Brain microvascular endothelial cell (primary cell): Measurements from ENCODE around the gene PROB1.

ENCODE experiments used
- DNase-seq: peaks from one replicate; pipeline ENCODE4 v3.0.0-alpha.2; 2020
- H3K27ac ChIP-seq: fragments of 250-450 bp; sonication (Bioruptor Pico); 2 replicates; pipeline ENCODE4 v1.5.1; 2020; ENCODE audit warnings: mild to moderate bottlenecking, moderate library complexity
- H3K27me3 ChIP-seq: fragments of 250-450 bp; sonication (Bioruptor Pico); replicated peaks from 2 replicates; pipeline ENCODE4 v1.5.1; 2020; ENCODE audit warnings: mild to moderate bottlenecking
- H3K36me3 ChIP-seq: fragments of 250-450 bp; sonication (Bioruptor Pico); replicated peaks from 2 replicates; pipeline ENCODE4 v1.5.1; 2020; ENCODE audit warnings: mild to moderate bottlenecking
- H3K4me3 ChIP-seq: 2 replicates; pipeline ENCODE4 v1.5.1; 2011; ENCODE audit warnings: low read depth, mild to moderate bottlenecking, control low read depth, low read length, moderate library complexity
- in situ Hi-C: cut with HindIII; loops from 2 replicates; pipeline ENCODE4 v1.10.0; 2017; ENCODE audit warnings: low sequenced_read_pairs, low pct_ligation_motif_present
- TF ChIP-seq, protein P1 (sequence below): IDR thresholded peaks from 2 replicates; pipeline ENCODE4 v1.5.1; 2011; ENCODE audit warnings: low read depth, mild to moderate bottlenecking, moderate library complexity, low read length, control low read depth, inconsistent platforms; ENCODE audit errors: missing control alignments

Gene PROB1

DNA sequence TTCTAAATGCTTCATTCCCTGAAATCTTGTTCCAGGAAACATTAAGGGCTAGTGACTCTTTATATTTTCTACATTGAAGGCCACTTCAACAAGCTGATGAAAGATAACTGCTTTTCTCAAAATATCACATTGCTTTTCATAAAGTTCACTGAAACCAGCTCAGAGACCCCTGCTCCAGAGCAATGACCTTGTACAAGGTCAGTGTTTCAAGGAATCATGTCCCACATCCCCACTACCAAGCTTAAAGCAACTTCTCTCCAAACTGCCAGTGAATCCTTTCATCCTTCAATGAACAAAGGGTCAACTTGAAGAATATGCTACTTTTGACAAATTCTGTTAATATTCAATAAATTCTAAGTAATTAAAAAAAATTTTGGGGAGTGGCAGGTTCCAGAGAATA lies 21.0 kb upstream of the PROB1 start:
- no peak for DNase-seq
- Histone ChIP-seq H3K27me3 (no peaks in the 10 kb centered on the region), H3K27ac (no peak overlapping the region), H3K4me3 (no peak overlapping the region), H3K36me3 (peaks cover 16% of the 10 kb centered on the region)
- TF ChIP-seq, protein P1, sequence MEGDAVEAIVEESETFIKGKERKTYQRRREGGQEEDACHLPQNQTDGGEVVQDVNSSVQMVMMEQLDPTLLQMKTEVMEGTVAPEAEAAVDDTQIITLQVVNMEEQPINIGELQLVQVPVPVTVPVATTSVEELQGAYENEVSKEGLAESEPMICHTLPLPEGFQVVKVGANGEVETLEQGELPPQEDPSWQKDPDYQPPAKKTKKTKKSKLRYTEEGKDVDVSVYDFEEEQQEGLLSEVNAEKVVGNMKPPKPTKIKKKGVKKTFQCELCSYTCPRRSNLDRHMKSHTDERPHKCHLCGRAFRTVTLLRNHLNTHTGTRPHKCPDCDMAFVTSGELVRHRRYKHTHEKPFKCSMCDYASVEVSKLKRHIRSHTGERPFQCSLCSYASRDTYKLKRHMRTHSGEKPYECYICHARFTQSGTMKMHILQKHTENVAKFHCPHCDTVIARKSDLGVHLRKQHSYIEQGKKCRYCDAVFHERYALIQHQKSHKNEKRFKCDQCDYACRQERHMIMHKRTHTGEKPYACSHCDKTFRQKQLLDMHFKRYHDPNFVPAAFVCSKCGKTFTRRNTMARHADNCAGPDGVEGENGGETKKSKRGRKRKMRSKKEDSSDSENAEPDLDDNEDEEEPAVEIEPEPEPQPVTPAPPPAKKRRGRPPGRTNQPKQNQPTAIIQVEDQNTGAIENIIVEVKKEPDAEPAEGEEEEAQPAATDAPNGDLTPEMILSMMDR = no peak
- in situ Hi-C loops = loop anchor here (10.0 to 25.0 kb wide), 2 partner anchors 99 to 346 kb away; no protein-coding TSS in a partner anchor

DNA sequence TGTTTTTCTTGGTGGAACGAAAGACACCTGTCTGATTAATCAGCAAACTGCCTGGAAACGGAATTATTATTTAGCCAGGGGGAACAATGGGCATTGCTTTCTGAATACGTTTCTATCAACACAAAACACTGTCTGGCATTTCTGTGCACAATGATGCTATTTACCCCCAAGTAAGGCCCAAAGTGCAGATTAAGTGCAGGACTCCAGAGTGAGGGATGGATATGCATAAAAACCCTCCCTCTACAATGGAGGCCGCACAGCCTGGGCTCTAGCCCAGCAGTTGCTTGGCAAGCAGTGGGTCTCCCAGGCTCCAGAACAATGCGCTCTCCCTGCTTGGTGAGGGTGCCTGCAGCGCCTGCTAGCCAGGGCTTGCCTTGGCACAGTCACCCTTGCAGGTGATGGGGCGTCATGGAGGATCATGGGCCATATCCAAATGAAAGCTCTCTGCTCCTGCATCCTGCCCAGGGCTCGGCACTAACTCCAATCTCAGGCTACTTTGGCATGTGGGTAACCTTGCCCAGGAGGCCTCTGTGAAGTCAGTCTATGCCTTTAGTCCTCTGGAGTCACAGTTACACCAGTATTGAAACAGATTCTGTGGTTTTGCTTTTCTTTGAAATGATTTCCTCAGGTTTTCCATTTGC lies 20.4 kb upstream of the PROB1 start:
- in situ Hi-C loops = loop anchor here (10.0 to 25.0 kb wide), 2 partner anchors 99 to 347 kb away; no protein-coding TSS in a partner anchor
- no peak overlapping the region for H3K27ac ChIP-seq
- peaks cover 16% of the 10 kb centered on the region for H3K36me3 ChIP-seq
- TF ChIP-seq, protein P1 = no peak
- no peaks in the 10 kb centered on the region for H3K27me3 ChIP-seq
- no peak overlapping the region for H3K4me3 ChIP-seq
- DNase-seq = no peak

DNA sequence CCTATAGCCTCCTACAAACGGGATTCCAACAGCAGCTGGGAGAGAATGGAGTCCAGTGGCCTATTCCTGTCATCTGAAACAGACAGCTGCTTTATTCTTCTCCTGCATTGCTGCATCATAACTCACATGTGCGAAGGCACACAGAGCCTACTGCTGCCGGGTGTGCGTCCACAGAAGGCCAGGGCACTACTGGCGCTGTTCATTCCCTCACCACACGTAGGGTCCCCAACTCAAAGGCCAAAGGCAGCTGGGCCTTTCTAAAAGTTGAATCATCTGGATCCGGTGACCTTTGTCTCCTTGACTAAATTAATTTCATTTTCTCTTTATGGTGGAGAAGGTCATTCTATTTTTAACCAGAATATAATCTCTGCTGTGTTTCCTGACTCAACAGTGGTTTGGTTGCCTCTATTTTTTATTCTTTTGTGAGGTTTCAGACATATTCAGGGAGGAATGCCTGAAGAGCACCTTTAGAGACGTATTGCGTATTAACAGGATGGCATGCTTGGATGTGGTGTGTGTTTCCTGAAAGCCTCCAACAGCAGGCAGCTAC lies 19.8 kb upstream of the PROB1 start:
- DNase-seq = no peak
- Histone ChIP-seq H3K4me3 (no peak overlapping the region), H3K27me3 (no peaks in the 10 kb centered on the region), H3K27ac (no peak overlapping the region), H3K36me3 (peaks cover 10% of the 10 kb centered on the region)
- TF ChIP-seq, protein P1 = no peak
- in situ Hi-C loops = loop anchor here (10.0 to 25.0 kb wide), 2 partner anchors 100 to 348 kb away; no protein-coding TSS in a partner anchor

DNA sequence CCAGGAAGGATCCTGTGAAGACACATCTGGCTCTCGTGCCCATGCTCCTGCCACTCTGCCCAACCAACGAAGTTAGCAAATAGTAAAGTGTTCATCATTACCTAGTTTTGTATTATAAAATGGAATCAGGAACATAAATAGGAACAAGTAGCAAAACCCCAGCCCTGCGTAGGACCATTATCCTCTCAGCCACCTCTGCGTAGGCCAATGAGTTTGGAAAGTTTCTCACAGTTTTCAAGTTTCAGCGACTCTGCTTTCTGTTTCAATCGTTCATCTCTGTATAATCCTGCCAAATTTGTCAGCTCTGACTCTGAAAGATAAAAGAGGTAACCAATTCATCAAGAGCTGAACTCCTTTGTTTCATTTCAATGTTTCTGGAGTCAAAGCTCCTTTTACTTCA lies 19.1 kb upstream of the PROB1 start:
- peaks cover 5% of the 10 kb centered on the region for H3K36me3 ChIP-seq
- in situ Hi-C loops = loop anchor here (10.0 to 25.0 kb wide), 2 partner anchors 101 to 348 kb away; no protein-coding TSS in a partner anchor
- no peak overlapping the region for H3K27ac ChIP-seq
- TF ChIP-seq, protein P1 = no peak
- no peaks in the 10 kb centered on the region for H3K27me3 ChIP-seq
- H3K4me3 ChIP-seq = no peak overlapping the region
- DNase-seq = no peak

DNA sequence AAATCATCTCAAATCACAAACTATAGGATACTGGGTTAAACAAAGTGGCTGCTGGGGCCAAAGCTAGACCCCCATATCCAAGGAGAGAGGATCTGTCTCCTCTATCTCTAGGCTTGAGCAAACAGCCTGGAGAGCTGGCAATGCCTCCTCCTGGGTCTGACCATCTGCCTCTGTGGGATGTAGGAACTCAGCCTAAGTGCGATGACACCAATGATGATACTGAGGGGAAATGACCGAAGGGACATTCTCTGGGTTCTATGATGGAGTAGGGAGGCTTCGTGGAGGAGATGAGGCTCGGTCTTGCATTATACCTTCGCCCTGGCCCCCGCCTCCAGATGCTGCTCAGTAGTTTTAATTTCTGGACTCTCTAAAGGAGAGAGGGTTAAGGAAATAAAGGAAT lies 18.2 kb upstream of the PROB1 start:
- Histone ChIP-seq H3K36me3 (no peaks in the 10 kb centered on the region), H3K27me3 (no peaks in the 10 kb centered on the region), H3K4me3 (no peak overlapping the region), H3K27ac (no peak overlapping the region)
- no peak for DNase-seq
- TF ChIP-seq, protein P1 = no peak
- in situ Hi-C loops = loop anchor here (10.0 to 25.0 kb wide), 2 partner anchors 102 to 349 kb away; no protein-coding TSS in a partner anchor
